GM19240 (cell line): ENCODE measurements around the gene POLR1D.
A peak's percentile ranks its signal among the peaks of the same experiment; 100 is the strongest.
"Not testable (repeated sequence)": the region's sequence is repeated elsewhere in the genome, so short reads cannot be mapped to it uniquely, and the experiment has no call there.

Source experiments
- DNase-seq: peaks from one replicate; pipeline ENCODE4 v3.0.0; 2011; ENCODE audit warnings: low spot score; ENCODE audit not compliant: insufficient read length

POLR1D gene

GRCh38 chr13:27617881-27618321 is 3.8 kb upstream of the POLR1D start:
- DNase-seq = no peak

- no peak for DNase-seq
Observed at GRCh38 chr13:27619093-27619727, 2.5 kb upstream of the POLR1D start.

GRCh38 chr13:27619728-27620376 is 1.8 kb upstream of the POLR1D start:
- DNase-seq = peak; percentile 9

- peak; percentile 80 for DNase-seq
Observed at GRCh38 chr13:27620377-27621115, 1.1 kb upstream of the POLR1D start, which contains the start of gene LNX2. LNX2 (minus strand) TSS chr13:27620529; CDS start chr13:27581703, 38,826 bp downstream.

- DNase-seq = no peak
Observed at GRCh38 chr13:27621116-27621365, 651 bp upstream of the POLR1D start.

- DNase-seq = no peak
Observed at GRCh38 chr13:27622102-27622820, 569 bp downstream of the POLR1D start.

- DNase-seq = no peak
Observed at GRCh38 chr13:27622881-27623280, 1.2 kb downstream of the POLR1D start.

GRCh38 chr13:27624071-27624470 is 2.4 kb downstream of the POLR1D start:
- no peak for DNase-seq

GRCh38 chr13:27625839-27626238 is 4.1 kb downstream of the POLR1D start:
- no peak for DNase-seq

- no peak for DNase-seq
Observed at GRCh38 chr13:27627380-27627779, 5.7 kb downstream of the POLR1D start.

GRCh38 chr13:27628081-27628480 is 6.4 kb downstream of the POLR1D start:
- no peak for DNase-seq

GRCh38 chr13:27628766-27629165 is 7.1 kb downstream of the POLR1D start:
- not testable (repeated sequence) for DNase-seq

GRCh38 chr13:27631156-27631555 is 9.5 kb downstream of the POLR1D start:
- DNase-seq = no peak

GRCh38 chr13:27631665-27632064 is 10.0 kb downstream of the POLR1D start:
- DNase-seq = no peak

- DNase-seq = no peak
Observed at GRCh38 chr13:27632214-27632613, 10.5 kb downstream of the POLR1D start.

- no peak for DNase-seq
Observed at GRCh38 chr13:27632648-27633047, 11.0 kb downstream of the POLR1D start.

- DNase-seq = no peak
Observed at GRCh38 chr13:27634231-27634630, 12.5 kb downstream of the POLR1D start.

GRCh38 chr13:27634791-27635190 is 13.1 kb downstream of the POLR1D start:
- DNase-seq = no peak

GRCh38 chr13:27635266-27635665 is 13.6 kb downstream of the POLR1D start:
- no peak for DNase-seq

- no peak for DNase-seq
Observed at GRCh38 chr13:27636589-27637288, 15.0 kb downstream of the POLR1D start.

- no peak for DNase-seq
Observed at GRCh38 chr13:27637289-27637626, 15.6 kb downstream of the POLR1D start.

GRCh38 chr13:27638001-27638400 is 16.3 kb downstream of the POLR1D start:
- DNase-seq = no peak
